KBM-7 (cell line): ENCODE results near the gene DTNA.
"Not testable (repeated sequence)": the region's sequence is repeated elsewhere in the genome, so short reads cannot be mapped to it uniquely, and the experiment has no call there.

Experiments
- DNase-seq: peaks from one replicate; pipeline ENCODE4 v3.0.0-alpha.2; 2015
- in situ Hi-C: fragments of 300-500 bp; cut with MboI; formaldehyde crosslinking; loops from 2 replicates; pipeline ENCODE4 v1.14.3; 2020; ENCODE audit warnings: low sequenced_read_pairs, low pct_unique_long_range_greater_than_20kb, mixed read lengths

Gene DTNA

GRCh38 chr18:34872066-34872465, 162.0 kb downstream of the DTNA start:
- DNase-seq = no peak
- in situ Hi-C loops = no loop called here

GRCh38 chr18:34873986-34874580, 164.0 kb downstream of the DTNA start:
- DNase-seq = no peak
- in situ Hi-C loops = no loop called here

GRCh38 chr18:34875150-34875549, 165.1 kb downstream of the DTNA start:
- no peak for DNase-seq

GRCh38 chr18:34880403-34880802, 170.3 kb downstream of the DTNA start:
- in situ Hi-C loops = no loop called here
- DNase-seq = no peak

More at GRCh38 chr18:34875150-34875549, 165.1 kb downstream of the DTNA start:
- in situ Hi-C loops = no loop called here

- DNase-seq = no peak
- in situ Hi-C loops = no loop called here
These were observed 171.1 kb downstream of the DTNA start for GRCh38 chr18:34880882-34881834.

GRCh38 chr18:34884436-34884835, 174.3 kb downstream of the DTNA start:
- no peak for DNase-seq
- in situ Hi-C loops = no loop called here

GRCh38 chr18:34886177-34886576, 176.1 kb downstream of the DTNA start:
- DNase-seq = no peak
- in situ Hi-C loops = no loop called here

- in situ Hi-C loops = no loop called here
- no peak for DNase-seq
These were observed 177.9 kb downstream of the DTNA start for GRCh38 chr18:34887881-34888580.

GRCh38 chr18:34890486-34891085, 180.5 kb downstream of the DTNA start:
- in situ Hi-C loops = no loop called here
- peak; percentile 60 for DNase-seq

GRCh38 chr18:34892379-34892778, 182.3 kb downstream of the DTNA start:
- DNase-seq = no peak
- in situ Hi-C loops = no loop called here

GRCh38 chr18:34893239-34893638, 183.1 kb downstream of the DTNA start:
- DNase-seq = no peak
- in situ Hi-C loops = no loop called here

- DNase-seq = peak; percentile 19
- in situ Hi-C loops = no loop called here
These were observed 191.2 kb downstream of the DTNA start for GRCh38 chr18:34901299-34901698.

- no peak for DNase-seq
- in situ Hi-C loops = no loop called here
These were observed 194.9 kb downstream of the DTNA start for GRCh38 chr18:34904994-34905393.

- in situ Hi-C loops, DNase-seq: not testable (repeated sequence)
These were observed 196.9 kb downstream of the DTNA start for GRCh38 chr18:34906985-34907384.

GRCh38 chr18:34909637-34910364, 199.7 kb downstream of the DTNA start:
- in situ Hi-C loops = no loop called here
- DNase-seq = no peak

GRCh38 chr18:34911081-34911480, 201.0 kb downstream of the DTNA start:
- in situ Hi-C loops = no loop called here

GRCh38 chr18:34911661-34912384, 201.7 kb downstream of the DTNA start:
- no peak for DNase-seq
- in situ Hi-C loops = no loop called here

More at GRCh38 chr18:34911081-34911480, 201.0 kb downstream of the DTNA start:
- no peak for DNase-seq
